ENCODE data around the gene KCNQ1. TPM values are rescaled to one million over a fixed set of nuclear protein-coding genes. Genes with fewer than 3 reads are reported as not detected.

The KCNQ1 gene
- polyA plus RNA-seq, 1 donor from 2014 or later: not detected

- Histone ChIP-seq H3K9ac (ENCODE audit: low read length) (no peak overlapping the region), H3K27me3 (ENCODE audit: insufficient read depth, low read depth, low read length) (no peaks in the 10 kb centered on the region), H3K79me2 (replicated peaks; ENCODE audit: insufficient read depth, low read length) (no peaks in the 10 kb centered on the region), H2AFZ (ENCODE audit: low read depth, low read length) (no peak overlapping the region), H3K4me2 (ENCODE audit: low read length) (no peak overlapping the region), H3K9me3 (ENCODE audit: low read length) (peaks cover 11% of the 10 kb centered on the region), H3K9me2 (ENCODE audit: insufficient read depth, low read length) (no peaks in the 10 kb centered on the region), H3F3A (ENCODE audit: insufficient read depth, low read length, poor library complexity, severe bottlenecking) (no peaks in the 10 kb centered on the region), H4K20me1 (ENCODE audit: insufficient read depth) (no peaks in the 10 kb centered on the region), H3K27ac (ENCODE audit: low read length) (no peak overlapping the region), H3K36me3 (ENCODE audit: insufficient read depth, low read length) (no peaks in the 10 kb centered on the region), H3K4me3 (ENCODE audit: low read length) (no peak overlapping the region)
- TF ChIP-seq MXI1 (conservative IDR thresholded peaks at IDR 0.05; ENCODE audit: poor library complexity, severe bottlenecking): no peak
- TF ChIP-seq POLR2AphosphoS5 (IDR thresholded peaks at IDR 0.05): no peak
- no peak for TF ChIP-seq EZH2 (IDR thresholded peaks at IDR 0.05; ENCODE audit: borderline replicate concordance, insufficient read depth, low read length, poor library complexity, severe bottlenecking)
- no peak for TF ChIP-seq EP300 (conservative IDR thresholded peaks at IDR 0.05; ENCODE audit: poor library complexity, severe bottlenecking)
- no peak for TF ChIP-seq RAD21 (conservative IDR thresholded peaks at IDR 0.05)
- TF ChIP-seq, protein P1, sequence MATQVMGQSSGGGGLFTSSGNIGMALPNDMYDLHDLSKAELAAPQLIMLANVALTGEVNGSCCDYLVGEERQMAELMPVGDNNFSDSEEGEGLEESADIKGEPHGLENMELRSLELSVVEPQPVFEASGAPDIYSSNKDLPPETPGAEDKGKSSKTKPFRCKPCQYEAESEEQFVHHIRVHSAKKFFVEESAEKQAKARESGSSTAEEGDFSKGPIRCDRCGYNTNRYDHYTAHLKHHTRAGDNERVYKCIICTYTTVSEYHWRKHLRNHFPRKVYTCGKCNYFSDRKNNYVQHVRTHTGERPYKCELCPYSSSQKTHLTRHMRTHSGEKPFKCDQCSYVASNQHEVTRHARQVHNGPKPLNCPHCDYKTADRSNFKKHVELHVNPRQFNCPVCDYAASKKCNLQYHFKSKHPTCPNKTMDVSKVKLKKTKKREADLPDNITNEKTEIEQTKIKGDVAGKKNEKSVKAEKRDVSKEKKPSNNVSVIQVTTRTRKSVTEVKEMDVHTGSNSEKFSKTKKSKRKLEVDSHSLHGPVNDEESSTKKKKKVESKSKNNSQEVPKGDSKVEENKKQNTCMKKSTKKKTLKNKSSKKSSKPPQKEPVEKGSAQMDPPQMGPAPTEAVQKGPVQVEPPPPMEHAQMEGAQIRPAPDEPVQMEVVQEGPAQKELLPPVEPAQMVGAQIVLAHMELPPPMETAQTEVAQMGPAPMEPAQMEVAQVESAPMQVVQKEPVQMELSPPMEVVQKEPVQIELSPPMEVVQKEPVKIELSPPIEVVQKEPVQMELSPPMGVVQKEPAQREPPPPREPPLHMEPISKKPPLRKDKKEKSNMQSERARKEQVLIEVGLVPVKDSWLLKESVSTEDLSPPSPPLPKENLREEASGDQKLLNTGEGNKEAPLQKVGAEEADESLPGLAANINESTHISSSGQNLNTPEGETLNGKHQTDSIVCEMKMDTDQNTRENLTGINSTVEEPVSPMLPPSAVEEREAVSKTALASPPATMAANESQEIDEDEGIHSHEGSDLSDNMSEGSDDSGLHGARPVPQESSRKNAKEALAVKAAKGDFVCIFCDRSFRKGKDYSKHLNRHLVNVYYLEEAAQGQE (IDR thresholded peaks at IDR 0.05; ENCODE audit: borderline replicate concordance): no peak
- TF ChIP-seq, protein P2, sequence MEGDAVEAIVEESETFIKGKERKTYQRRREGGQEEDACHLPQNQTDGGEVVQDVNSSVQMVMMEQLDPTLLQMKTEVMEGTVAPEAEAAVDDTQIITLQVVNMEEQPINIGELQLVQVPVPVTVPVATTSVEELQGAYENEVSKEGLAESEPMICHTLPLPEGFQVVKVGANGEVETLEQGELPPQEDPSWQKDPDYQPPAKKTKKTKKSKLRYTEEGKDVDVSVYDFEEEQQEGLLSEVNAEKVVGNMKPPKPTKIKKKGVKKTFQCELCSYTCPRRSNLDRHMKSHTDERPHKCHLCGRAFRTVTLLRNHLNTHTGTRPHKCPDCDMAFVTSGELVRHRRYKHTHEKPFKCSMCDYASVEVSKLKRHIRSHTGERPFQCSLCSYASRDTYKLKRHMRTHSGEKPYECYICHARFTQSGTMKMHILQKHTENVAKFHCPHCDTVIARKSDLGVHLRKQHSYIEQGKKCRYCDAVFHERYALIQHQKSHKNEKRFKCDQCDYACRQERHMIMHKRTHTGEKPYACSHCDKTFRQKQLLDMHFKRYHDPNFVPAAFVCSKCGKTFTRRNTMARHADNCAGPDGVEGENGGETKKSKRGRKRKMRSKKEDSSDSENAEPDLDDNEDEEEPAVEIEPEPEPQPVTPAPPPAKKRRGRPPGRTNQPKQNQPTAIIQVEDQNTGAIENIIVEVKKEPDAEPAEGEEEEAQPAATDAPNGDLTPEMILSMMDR (IDR thresholded peaks at IDR 0.05; ENCODE audit: poor library complexity, severe bottlenecking): no peak
- no peak for TF ChIP-seq SMC3 (conservative IDR thresholded peaks at IDR 0.05; ENCODE audit: poor library complexity)
Observed at GRCh38 chr11:2816941-2817421, 372.2 kb downstream of the KCNQ1 start.

GRCh38 chr11:2817431-2817830, 372.6 kb downstream of the KCNQ1 start:
- Histone ChIP-seq H3K4me3 (ENCODE audit: low read length) (no peak overlapping the region), H3K27me3 (ENCODE audit: insufficient read depth, low read depth, low read length) (no peaks in the 10 kb centered on the region), H3K9me3 (ENCODE audit: low read length) (peaks cover 14% of the 10 kb centered on the region), H2AFZ (ENCODE audit: low read depth, low read length) (no peak overlapping the region), H3K9ac (ENCODE audit: low read length) (no peak overlapping the region), H4K20me1 (ENCODE audit: insufficient read depth) (no peaks in the 10 kb centered on the region), H3K79me2 (replicated peaks; ENCODE audit: insufficient read depth, low read length) (no peaks in the 10 kb centered on the region), H3K27ac (ENCODE audit: low read length) (no peak overlapping the region), H3K4me2 (ENCODE audit: low read length) (no peak overlapping the region), H3F3A (ENCODE audit: insufficient read depth, low read length, poor library complexity, severe bottlenecking) (no peaks in the 10 kb centered on the region), H3K36me3 (ENCODE audit: insufficient read depth, low read length) (no peaks in the 10 kb centered on the region), H3K9me2 (ENCODE audit: insufficient read depth, low read length) (no peaks in the 10 kb centered on the region)
- TF ChIP-seq EP300 (conservative IDR thresholded peaks at IDR 0.05; ENCODE audit: poor library complexity, severe bottlenecking): no peak
- TF ChIP-seq, protein P1 (IDR thresholded peaks at IDR 0.05; ENCODE audit: borderline replicate concordance): no peak
- no peak for TF ChIP-seq MXI1 (conservative IDR thresholded peaks at IDR 0.05; ENCODE audit: poor library complexity, severe bottlenecking)
- TF ChIP-seq SMC3 (conservative IDR thresholded peaks at IDR 0.05; ENCODE audit: poor library complexity): no peak
- TF ChIP-seq TAF1 (IDR thresholded peaks at IDR 0.05; ENCODE audit: low read depth): no peak
- no peak for TF ChIP-seq EZH2 (IDR thresholded peaks at IDR 0.05; ENCODE audit: borderline replicate concordance, insufficient read depth, low read length, poor library complexity, severe bottlenecking)
- no peak for TF ChIP-seq RAD21 (conservative IDR thresholded peaks at IDR 0.05)
- TF ChIP-seq POLR2AphosphoS5 (IDR thresholded peaks at IDR 0.05): no peak
- TF ChIP-seq, protein P2 (IDR thresholded peaks at IDR 0.05; ENCODE audit: poor library complexity, severe bottlenecking): no peak

Measured in neural cell (in vitro differentiated cells).